Heart left ventricle (tissue), 16 donors: ENCODE data around the gene VWA8. TPM values are rescaled to one million over a fixed set of nuclear protein-coding genes. Genes with fewer than 3 reads are reported as not detected.

Experiments
- ATAC-seq, 4 donors: fragments of 200-7000 bp; cut with Tn5 transposase; one replicate each; pipeline ENCODE4 v1.9.1; 2020 to 2022; ENCODE audit warnings: moderate library complexity in 4 of 4, mild to moderate bottlenecking in 3 of 4, moderate number of reproducible peaks in 1 of 4
- DNase-seq, 5 donors: peaks; one replicate each; pipeline ENCODE4 v3.0.0-alpha.2; 2020
- H3K27ac ChIP-seq, 12 donors: fragments of 200-600 bp; sonication (generic) in 4 of 12; one replicate each; pipeline versions ENCODE4 v1.5.0 to v1.8.0; 2016 to 2022; ENCODE audit warnings: mild to moderate bottlenecking in 2 of 12
- H3K27me3 ChIP-seq, 9 donors: fragments of 200-600 bp; sonication (generic) in 2 of 9; one replicate each; pipeline versions ENCODE4 v1.5.1 to v1.8.0; 2016 to 2022; ENCODE audit warnings: mild to moderate bottlenecking in 3 of 9
- H3K36me3 ChIP-seq, 9 donors: fragments of 200-600 bp; sonication (generic) in 2 of 9; one replicate each; pipeline versions ENCODE4 v1.5.0 to v1.8.0; 2018 to 2022; ENCODE audit warnings: mild to moderate bottlenecking in 2 of 9
- H3K4me1 ChIP-seq, 12 donors: fragments of 200-600 bp; sonication (generic) in 4 of 12; one replicate each; pipeline versions ENCODE4 v1.5.0 to v1.8.0; 2016 to 2022; ENCODE audit warnings: mild to moderate bottlenecking in 3 of 12
- H3K4me3 ChIP-seq, 12 donors: fragments of 200-600 bp; sonication (generic) in 4 of 12; one replicate each; pipeline versions ENCODE4 v1.5.0 to v1.8.0; 2017 to 2022; ENCODE audit warnings: mild to moderate bottlenecking in 9 of 12, moderate library complexity in 4 of 12
- H3K9me3 ChIP-seq, 12 donors: fragments of 200-600 bp; sonication (generic) in 4 of 12; one replicate each; pipeline versions ENCODE4 v1.5.0 to v1.8.0; 2016 to 2022; ENCODE audit warnings: mild to moderate bottlenecking in 1 of 12
- POLR2A ChIP-seq, 2 donors: fragments of 450-650 bp; IDR thresholded peaks; one replicate each; pipeline ENCODE4 v1.6.1; 2017; ENCODE audit warnings: antibody characterized with exemption in 2 of 2, mild to moderate bottlenecking in 2 of 2, moderate library complexity in 2 of 2
- WGBS, 4 donors: extraction: QIAGEN DNeasy Blood & Tissue Kit in 2 of 4; methylation state at CpG; one replicate each; pipeline versions ENCODE4 v1.1.5 to v1.1.7; 2013 to 2018; 5-methylcytosine and 5-hydroxymethylcytosine counted together
- intact Hi-C, 10 donors: fragments of 100-400 bp; cut with DNase I; formaldehyde crosslinking; loops; one replicate each; pipeline versions ENCODE4 v1.11.1 to v1.14.2; 2022
- polyA plus RNA-seq, 2 donors: library from polyadenylated mRNA; stranded (reverse); fragments of 200-250 nt; gene quantifications; one replicate each; pipeline ENCODE4 v1.2.3, GENCODE V29; 2013
- total RNA-seq, 9 donors: library from RNA; depleted of rRNA in 2 of 9; stranded (reverse); fragments of >200 nt in 2 of 9; fragmentation: NEBNext Ultra II Directional in 3 of 9; extraction: Animal tissue kit (Norgen Biotek cat#: 25700) in 3 of 9; gene quantifications; one replicate each; pipeline versions ENCODE4 v1.1.0 to v1.2.4, GENCODE V29; 2016 to 2023
- TF ChIP-seq, protein P1 (sequence below), 12 donors: fragments of 200-600 bp; sonication (generic) in 4 of 12; IDR thresholded peaks; one replicate each; pipeline versions ENCODE4 v1.5.0 to v1.8.0; 2018 to 2022; ENCODE audit warnings: antibody characterized with exemption in 12 of 12, mild to moderate bottlenecking in 5 of 12
- donor health status: ischemic (EF 13 %, LVEDD 7.1; RV severe dilation, severe dysfunction).
- donor health status: healthy with polysubstance abuse.
- donor health status: DM: no; HTN: yes; CAD: no.
- donor health status: DM: no; HTN: no; CAD: no.
- donor health status: ischemic (EF 25% LVEDD 6.9; RV normal size, moderate dysfunction).
- donor health status: ischemic (EF 25% LVEDD 5.7; RV mildly dilated, moderate dysfunction).
- donor health status: healthy.
- donor health status: DM: yes; HTN: yes; CAD: no.
- donor health status: ischemic (EF 35%, LVEDD 5.7; RV mildly dilated, moderate dysfunction).
- donor health status: nonischemic (EF 11% LVEDD 7.7; RV severe dilation, severe dysfunction).
- donor health status: DM: yes; HTN: yes; CAD: no.
- donor health status: PGD.
- donor health status: ischemic (EF 29% LVEDD 5.4; RV normal size, mild dysfunction).
- donor health status: nonischemic (EF 23%, LVEDD 6.1; RV moderate dilation, normal function).

VWA8 gene
- total and polyA plus RNA-seq, 11 donors, result 12.1 to 64.1 (median 41.8) TPM

GRCh38 chr13:41597348-41598041, 363.4 kb downstream of the VWA8 start:
- H3K27ac ChIP-seq, result no peak overlapping the region
- TF ChIP-seq, protein P1, sequence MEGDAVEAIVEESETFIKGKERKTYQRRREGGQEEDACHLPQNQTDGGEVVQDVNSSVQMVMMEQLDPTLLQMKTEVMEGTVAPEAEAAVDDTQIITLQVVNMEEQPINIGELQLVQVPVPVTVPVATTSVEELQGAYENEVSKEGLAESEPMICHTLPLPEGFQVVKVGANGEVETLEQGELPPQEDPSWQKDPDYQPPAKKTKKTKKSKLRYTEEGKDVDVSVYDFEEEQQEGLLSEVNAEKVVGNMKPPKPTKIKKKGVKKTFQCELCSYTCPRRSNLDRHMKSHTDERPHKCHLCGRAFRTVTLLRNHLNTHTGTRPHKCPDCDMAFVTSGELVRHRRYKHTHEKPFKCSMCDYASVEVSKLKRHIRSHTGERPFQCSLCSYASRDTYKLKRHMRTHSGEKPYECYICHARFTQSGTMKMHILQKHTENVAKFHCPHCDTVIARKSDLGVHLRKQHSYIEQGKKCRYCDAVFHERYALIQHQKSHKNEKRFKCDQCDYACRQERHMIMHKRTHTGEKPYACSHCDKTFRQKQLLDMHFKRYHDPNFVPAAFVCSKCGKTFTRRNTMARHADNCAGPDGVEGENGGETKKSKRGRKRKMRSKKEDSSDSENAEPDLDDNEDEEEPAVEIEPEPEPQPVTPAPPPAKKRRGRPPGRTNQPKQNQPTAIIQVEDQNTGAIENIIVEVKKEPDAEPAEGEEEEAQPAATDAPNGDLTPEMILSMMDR (IDR thresholded peaks at IDR 0.05), result no peak
- TF ChIP-seq POLR2A (IDR thresholded peaks at IDR 0.05), result no peak
- peaks cover 0 to 10% (median 0%) of the 10 kb centered on the region in 9 donors for H3K36me3 ChIP-seq
- DNase-seq, result no peak
- peaks cover 0 to 14% (median 8%) of the 10 kb centered on the region in 12 donors for H3K4me1 ChIP-seq
- intact Hi-C loops, result loop anchor here in 1 of 10 donors (10.0 kb wide), 1 partner anchor 47 kb away; no protein-coding TSS in a partner anchor
- H3K4me3 ChIP-seq, result no peak overlapping the region
- no peak for ATAC-seq
- no peaks in the 10 kb centered on the region for H3K27me3 ChIP-seq
- no peaks in the 10 kb centered on the region for H3K9me3 ChIP-seq
- WGBS, 4 donors, result 95 to 100% (median 98%) methylated on average over 2 of the region's 2 CpGs

DNA sequence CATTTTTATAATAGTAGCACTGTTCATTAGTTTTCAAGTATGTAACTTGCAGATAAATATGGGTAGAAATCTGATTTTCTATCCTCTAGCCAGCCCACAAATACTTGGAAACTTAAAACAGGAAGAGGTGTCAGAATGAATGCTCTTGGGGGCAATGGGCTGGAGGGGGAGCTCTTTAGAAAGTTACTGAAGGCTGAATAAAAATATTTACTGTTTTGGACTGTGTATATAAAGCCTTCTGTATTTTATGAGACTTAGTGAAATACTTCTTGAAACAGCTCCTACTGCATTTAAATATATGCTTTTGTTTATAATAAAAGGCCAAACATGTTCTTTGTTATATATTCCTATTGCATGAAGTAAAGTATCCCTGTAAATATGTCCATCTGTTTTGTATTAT, 364.7 kb downstream of the VWA8 start:
- Histone ChIP-seq H3K4me3 (no peak overlapping the region), H3K27me3 (no peaks in the 10 kb centered on the region), H3K4me1 (peaks cover 0 to 14% (median 8%) of the 10 kb centered on the region in 12 donors), H3K27ac (peak overlapping the region in 1 of 12 donors; percentile 15), H3K9me3 (no peaks in the 10 kb centered on the region), H3K36me3 (peaks cover 0 to 6% (median 0%) of the 10 kb centered on the region in 9 donors)
- ATAC-seq (peak in 1 of 4 donors; percentile 28), DNase-seq (no peak)
- intact Hi-C loops, result loop anchor here in 1 of 10 donors (10.0 kb wide), 1 partner anchor 49 kb away; no protein-coding TSS in a partner anchor
- no peak for TF ChIP-seq POLR2A (IDR thresholded peaks at IDR 0.05)
- TF ChIP-seq, protein P1 (IDR thresholded peaks at IDR 0.05), result peak in 4 of 12 donors; percentile 12 to 31 (median 26)

DNA sequence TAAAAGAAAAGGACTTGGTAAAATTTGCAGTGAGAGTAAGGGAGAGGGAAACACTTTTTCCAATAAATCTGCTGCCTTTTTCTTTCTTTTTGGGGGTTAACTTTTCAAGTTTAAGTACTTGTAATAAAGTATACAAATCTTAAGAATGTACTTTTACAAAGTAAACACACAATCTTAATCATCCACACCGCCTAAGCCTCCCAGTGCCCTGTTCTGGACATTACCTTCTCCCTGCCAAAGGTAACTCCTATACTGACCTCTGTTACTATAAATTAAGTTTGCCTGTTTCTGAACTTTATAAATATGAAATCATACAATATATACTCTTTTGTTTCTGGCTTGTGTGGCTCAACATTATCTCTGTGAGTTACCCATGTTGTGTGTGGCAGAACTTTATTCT, 365.6 kb downstream of the VWA8 start:
- Histone ChIP-seq H3K27me3 (no peaks in the 10 kb centered on the region), H3K9me3 (no peaks in the 10 kb centered on the region), H3K4me1 (peaks cover 0 to 14% (median 8%) of the 10 kb centered on the region in 12 donors), H3K27ac (no peak overlapping the region), H3K36me3 (peaks cover 0 to 6% (median 3%) of the 10 kb centered on the region in 9 donors), H3K4me3 (no peak overlapping the region)
- TF ChIP-seq, protein P1 (IDR thresholded peaks at IDR 0.05), result no peak
- no peak for TF ChIP-seq POLR2A (IDR thresholded peaks at IDR 0.05)
- intact Hi-C loops, result loop anchor here in 1 of 10 donors (10.0 kb wide), 1 partner anchor 50 kb away; no protein-coding TSS in a partner anchor
- DNase-seq (no peak), ATAC-seq (no peak)
- WGBS, 4 donors, result 97 to 100% (median 99%) methylated on average over 1 of the region's 1 CpG

- intact Hi-C loops, result loop anchor here in 1 of 10 donors (10.0 kb wide), 1 partner anchor 54 kb away; no protein-coding TSS in a partner anchor
- Histone ChIP-seq H3K27me3 (no peaks in the 10 kb centered on the region), H3K9me3 (no peaks in the 10 kb centered on the region), H3K36me3 (peaks cover 0 to 47% (median 14%) of the 10 kb centered on the region in 9 donors), H3K4me1 (peaks cover 0 to 9% (median 0%) of the 10 kb centered on the region in 12 donors), H3K4me3 (no peak overlapping the region), H3K27ac (peak overlapping the region in 3 of 12 donors; percentile 0 to 38 (median 15))
- DNase-seq (no peak), ATAC-seq (peak in 2 of 4 donors; percentile 34 to 42)
- TF ChIP-seq, protein P1 (IDR thresholded peaks at IDR 0.05), result no peak
- TF ChIP-seq POLR2A (IDR thresholded peaks at IDR 0.05), result no peak
- WGBS, 4 donors, result 63 to 72% (median 71%) methylated on average over 3 of the region's 3 CpGs
These were observed 370.3 kb downstream of the VWA8 start for GRCh38 chr13:41590643-41591042.
